Activated CD8-positive, alpha-beta memory T cell treated with anti-CD3 and anti-CD28 coated beads, Interleukin-2, amount 50 U/mL, for 48 hours (primary cell): ENCODE results near the gene TAC4.

Experiments used
- DNase-seq: peaks from one replicate; pipeline ENCODE4 v3.0.0-alpha.2; 2020

Gene TAC4

DNA sequence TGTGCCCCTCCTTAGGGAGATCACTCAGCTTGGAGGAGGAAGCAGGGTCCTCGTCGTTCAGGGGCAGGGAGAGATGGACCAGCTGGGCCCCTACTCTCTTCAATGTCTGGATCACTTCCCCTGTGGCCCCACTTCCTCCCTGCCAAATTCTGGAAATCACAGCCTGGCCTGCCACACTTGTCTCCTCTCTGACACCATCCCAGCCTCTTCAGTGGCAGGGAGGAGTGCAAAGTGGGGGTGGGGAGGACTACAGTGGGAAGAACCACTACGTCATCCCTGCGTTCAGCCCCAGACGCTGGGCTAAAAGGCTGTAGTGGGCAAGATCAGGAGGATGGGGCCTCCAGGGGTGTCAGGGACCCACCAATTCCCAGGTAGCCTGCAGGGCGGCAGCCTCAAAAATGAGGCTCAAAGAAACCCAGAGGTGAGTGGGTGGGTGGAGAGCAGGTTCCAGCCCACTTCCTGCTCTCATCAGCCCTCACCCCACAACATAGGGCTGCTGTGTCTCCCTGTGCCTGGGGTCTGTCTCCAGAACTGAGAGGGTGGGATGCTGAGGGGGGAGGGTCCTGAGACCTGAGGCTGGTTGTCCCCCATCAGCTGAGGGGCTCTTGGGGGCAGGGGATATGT, 25.0 kb upstream of the TAC4 start:
- DNase-seq: no peak

DNA sequence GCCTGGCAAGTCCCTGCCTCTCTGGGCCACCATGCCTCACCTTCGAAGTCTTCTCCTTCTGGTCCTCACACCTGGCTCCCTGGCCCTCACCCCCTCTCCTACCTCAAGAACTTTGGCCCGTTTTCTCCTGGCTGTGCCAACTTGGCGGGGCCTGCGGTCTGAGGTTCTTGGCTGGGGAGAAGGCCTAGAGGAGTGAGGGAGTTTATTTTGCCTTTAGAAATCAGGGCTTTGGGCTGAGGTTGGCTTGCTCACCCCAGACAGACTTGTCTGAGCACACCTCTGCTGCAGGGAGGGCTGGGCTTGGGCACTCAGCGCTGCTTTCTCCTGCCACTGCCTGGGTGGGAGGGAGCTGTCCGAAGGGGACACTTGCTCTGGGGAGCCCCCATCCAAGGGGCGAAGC, 23.3 kb upstream of the TAC4 start:
- no peak for DNase-seq

GRCh38 chr17:49870298-49870697, 22.4 kb upstream of the TAC4 start:
- DNase-seq: no peak

- DNase-seq: no peak
These were observed 21.1 kb upstream of the TAC4 start for GRCh38 chr17:49869038-49869374.

DNA sequence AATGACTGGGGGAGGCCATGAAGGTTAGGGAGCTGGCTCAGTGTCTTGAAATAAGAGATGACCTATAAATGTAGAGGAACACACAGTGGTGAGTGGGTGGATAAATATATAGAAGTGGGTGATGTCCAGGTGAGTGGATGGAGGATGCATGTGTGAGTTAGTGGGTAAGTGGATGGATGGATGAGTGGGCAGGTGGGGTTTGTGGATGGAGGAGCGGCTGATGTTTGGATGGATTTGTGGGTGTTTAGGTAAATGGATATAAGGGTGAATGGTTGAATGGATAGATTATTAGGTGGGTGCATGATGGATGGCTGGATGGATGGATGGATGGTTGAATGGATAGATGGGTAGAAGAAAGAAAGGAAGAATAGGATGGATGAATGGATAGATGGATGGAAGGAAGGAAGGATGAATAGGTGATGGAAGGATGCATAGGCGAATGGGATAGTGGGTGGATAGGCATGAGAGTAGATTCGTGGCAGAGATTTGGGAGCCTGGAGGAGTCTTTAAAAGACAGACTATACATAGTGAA, 19.1 kb upstream of the TAC4 start:
- no peak for DNase-seq

DNA sequence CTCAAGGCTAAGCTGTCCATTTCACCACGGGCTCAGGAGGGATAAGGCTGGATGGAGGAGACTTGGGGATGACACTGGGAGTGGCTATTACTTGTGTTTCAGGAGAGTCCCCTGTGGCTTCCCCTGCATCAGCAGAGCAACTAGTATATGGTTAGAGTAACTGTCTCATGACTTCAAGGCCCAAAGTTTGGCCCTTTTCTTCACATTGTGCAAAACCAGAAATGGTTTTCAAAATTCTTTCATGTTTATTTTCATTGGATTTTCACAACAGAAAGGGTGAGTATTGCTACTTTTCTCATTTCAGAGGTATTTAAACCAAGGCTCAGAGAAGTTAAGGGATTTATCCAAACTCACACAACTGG, 18.1 kb upstream of the TAC4 start:
- DNase-seq: no peak

DNA sequence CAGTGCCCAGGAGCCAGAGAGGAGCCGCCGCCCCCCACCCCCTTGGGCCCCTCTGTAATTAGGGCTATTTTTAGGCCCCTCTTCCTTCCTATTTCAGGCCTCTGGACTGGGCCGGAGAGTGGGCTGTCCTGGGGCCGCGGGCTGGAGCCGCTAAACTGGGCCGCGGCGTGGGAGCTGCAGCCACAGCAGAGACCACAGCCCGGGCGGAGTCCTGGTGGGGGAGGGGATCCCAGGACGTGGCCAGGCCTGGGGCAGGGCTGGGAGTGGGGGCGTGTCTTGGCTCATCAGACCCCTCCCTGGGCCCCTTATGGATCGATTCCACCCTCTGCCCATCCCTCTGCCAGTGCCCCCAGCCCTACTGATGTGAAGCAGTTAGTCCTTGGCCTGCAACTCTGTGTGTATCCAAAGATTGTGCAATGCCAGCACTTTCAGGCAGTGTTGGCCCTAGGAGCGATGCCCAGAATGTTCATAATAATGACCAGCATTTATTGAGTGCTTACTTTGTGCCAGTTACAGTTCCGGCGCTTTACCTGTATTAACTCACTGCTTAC, 15.0 kb upstream of the TAC4 start:
- no peak for DNase-seq

DNA sequence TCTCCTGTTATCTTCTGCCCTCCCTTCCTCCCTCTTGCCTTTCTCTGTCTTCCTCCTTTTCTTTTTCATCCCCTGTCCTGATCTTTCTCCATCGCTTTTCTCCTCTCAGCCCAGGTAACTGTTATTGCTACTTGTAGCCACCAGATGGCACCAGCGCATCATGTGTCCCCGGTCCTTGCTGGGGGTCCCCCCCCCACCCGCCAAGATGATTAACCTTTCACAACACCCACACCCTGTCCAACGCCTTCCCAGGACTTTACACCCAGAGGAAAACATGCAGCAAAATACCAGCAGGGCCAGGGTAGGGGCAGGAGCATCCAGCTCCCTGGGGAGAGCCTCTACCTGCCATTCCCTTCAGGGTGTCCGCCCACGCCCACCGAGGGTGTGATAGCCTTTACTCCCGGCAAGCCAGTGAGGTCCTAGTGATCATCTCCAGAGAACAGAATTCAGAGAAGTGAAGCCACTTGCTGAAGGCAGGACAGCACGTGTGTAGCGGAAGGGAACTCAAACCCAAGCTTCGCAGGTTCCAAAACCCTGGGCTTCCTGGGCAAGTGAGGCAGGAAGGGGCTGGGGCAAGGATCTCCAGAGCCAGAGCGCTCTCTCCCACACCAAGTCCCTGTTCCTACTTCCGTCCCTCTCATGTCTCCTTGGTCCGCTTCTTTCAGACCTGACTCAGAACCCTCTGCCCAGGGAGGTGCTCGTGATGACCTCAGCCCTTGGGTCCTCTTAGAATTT, 13.4 kb upstream of the TAC4 start:
- peak; percentile 77 for DNase-seq

DNA sequence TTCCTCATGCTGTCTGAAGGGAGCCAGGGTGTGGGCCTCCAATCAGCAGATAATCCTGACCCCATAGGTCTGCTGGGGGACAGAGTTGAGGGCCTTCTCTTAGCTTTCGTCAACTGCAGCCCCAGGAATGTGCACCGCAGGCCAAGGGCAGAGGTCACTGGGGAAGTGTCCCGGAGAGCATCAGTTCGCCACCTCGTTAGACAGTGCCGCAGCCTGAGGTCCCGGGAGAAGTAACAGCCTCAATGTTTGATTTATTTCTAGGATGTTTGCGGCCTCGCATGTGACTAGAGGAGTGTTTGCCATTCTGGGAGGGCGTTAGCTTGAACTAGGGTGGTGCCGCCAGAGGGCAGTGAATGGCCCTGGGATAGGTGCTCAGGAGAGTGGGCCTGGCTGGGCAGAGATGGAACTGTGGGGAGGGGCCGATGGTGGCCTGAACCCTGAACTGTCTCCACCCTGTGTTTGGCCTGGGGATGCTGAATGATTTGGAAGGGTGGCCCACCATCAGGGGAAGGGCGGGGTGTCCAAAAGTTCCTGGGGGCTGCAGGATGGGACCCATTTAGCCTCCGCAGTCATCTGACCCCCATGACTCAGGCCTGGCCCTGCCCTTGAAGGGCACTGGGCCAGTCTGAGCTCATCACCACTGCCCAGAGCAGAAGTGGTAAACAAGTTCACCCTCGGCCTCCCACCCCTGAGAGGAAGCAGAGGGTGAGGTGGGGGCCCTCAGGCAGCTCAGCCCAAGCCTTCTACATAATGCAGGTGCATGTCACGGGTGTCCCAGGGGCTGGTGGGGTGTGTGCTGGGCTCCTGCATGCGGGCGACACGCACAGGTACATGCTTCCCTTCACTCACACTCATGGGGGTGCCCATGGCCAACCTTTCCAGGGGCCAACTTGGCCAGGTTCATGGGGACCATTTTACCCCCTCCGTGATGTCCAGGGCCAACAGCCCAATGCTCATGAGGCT, 12.4 kb upstream of the TAC4 start:
- DNase-seq: no peak

GRCh38 chr17:49858796-49859195, 10.9 kb upstream of the TAC4 start:
- no peak for DNase-seq

- no peak for DNase-seq
These were observed 6.3 kb upstream of the TAC4 start for GRCh38 chr17:49854126-49854525.

DNA sequence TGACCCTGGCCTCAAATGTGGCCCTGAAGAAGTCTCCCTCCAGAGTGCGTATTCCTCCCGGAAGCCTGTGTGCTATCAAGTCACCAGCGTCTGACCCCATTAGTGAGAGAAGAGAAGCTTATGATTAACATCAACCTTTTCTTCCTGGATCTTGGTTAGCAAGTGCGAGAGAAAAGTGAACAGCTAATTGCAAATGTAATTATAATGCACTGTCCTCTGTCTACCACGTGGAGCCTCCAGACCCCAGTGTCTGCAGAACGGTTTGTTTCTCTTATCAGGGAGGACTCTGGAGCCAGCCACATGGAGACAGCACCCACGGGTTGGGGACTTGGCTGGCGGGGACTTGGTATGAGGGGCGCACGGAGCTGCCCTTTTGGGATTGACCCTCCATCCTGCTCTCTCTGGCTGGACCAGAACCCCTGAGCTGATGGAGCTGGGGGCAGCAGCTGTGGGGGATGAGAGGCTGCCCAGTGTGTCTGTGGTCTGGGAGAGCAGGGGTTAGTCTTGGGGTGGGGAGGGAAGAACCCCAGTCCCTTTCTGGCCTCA, 5.7 kb upstream of the TAC4 start:
- no peak for DNase-seq

DNA sequence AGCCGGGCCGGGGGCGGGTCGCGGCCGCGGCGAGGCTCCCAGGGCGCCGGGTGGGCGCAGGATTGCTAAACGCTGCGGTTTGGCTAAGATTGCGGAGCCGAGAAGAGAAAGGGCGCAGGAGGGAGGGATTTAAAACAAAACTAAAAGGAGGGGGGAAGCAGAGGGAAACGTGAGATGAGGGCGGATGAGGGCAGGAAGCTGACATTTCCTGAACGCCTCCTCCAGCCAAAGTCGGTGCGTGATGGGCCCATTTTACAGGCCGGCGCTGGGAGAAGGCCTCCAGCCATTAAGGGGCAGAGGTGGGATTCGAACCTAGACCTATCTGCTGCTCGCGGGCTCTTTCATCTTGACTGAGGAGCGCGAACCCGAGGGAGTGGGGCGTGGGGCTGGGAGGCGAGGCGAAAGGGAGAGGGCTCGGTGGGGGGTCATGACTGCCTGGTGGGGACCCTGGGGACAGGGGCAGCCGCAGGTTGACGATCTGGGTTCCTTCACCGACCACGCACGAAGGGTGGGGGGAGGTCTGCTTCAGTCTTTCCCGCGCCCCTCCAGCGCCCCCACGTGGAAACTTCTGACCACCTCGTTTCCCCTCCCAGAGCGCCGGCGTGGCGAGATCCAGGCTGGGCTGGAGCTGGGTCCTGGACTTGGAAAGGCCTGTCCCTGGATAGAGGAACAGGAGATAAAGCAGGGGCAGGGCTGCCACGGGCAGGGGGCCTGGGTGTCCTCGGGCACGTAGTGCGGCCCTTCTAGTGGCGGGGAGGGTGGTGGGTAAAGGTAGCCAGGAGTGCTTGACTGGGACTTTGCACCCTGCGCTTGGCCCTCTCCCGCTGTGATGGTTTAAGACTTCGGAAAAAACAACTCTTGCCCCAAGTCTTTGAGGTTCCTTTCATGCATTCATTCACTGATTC, 3.8 kb upstream of the TAC4 start:
- peak; percentile 87 for DNase-seq

DNA sequence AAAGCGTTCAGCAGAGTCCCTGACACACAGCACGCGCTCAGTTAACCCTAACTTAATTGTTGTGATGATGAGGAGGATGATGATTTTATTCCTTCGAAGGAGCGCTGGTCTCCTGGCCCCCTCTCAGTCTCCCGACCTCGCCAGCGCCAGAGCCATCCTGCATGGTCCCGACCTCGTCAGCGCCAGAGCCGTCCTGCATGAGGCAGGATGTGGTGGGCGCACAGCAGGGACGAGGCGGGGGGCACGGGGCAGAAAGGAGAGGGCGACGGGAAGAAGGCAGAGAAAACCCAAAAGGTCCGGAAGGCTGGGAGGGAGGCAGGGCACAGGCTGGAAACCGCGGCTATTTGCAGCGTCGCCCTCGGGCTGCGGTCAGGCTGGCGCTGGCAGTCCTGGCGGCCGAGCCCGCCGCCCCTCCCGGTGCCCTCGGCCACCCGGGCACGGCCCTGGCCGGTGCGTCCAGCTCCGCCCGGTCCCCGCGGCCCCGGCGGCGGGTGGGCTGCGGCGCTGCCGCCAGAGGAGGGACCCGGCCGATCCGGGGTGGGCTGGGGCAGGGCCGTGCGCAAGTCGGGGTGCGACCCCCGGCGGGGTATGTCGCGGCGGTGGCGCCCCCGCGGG, 3.0 kb upstream of the TAC4 start:
- DNase-seq: no peak

- DNase-seq: no peak
These were observed 2.3 kb upstream of the TAC4 start for GRCh38 chr17:49850218-49850610.

- DNase-seq: no peak
These were observed 870 bp upstream of the TAC4 start for GRCh38 chr17:49848739-49849138.

DNA sequence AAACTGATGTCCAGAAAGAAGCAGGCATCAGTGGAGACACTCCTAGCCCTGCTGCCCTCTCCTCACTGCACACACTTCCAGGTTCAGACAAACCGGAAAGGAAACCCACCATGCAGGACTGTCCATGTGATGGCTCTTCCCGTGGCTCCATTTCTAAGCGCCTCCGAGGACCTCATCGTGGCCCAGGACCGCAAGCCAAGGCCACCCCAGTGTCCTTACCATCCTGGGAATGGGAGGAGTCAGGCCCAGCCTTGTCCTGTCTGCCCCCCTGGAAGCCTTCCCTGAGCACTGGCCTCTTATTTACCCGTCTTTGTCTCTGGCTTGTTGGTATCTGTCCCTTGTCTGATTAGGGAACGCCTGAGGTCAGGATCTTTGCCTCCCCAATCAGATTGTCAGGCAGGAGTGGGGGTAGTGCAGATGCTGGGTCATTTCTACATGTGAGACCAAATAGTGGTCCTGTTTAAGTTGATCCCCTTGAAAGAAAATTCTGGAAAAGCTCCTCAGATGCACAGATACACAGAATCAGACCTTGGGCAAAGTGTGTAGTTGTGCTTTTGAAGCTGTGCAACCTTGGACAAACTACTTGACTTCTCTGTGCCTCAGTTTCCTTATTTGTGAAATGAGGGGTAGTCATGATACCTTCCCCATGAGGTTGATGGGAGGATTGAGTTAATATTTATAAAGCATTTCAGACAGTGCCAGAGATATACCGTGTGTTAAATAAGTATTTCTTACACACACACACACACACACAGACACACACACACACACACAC, 744 bp downstream of the TAC4 start:
- DNase-seq: no peak

DNA sequence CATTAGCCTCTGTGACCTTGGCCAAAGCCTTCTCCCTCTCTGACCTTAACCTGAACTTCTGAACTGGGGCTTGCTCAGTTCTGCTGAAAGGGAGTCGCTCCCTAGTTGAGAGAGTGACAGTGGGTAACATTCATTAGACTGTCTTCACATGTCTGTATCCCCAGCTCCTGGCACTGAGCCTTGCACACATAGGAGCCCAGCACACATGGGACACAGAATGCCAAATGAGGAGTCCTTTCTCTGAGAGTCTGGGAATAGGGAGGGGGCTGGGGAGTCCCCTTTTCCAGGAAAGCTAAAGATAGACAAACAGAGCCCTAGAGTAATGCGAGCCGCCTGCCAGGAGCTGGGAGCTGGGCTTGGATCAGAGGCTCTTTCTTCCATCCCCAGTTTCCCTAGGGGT, 2.5 kb downstream of the TAC4 start:
- no peak for DNase-seq

- DNase-seq: no peak
These were observed 4.0 kb downstream of the TAC4 start for GRCh38 chr17:49843774-49844350.

DNA sequence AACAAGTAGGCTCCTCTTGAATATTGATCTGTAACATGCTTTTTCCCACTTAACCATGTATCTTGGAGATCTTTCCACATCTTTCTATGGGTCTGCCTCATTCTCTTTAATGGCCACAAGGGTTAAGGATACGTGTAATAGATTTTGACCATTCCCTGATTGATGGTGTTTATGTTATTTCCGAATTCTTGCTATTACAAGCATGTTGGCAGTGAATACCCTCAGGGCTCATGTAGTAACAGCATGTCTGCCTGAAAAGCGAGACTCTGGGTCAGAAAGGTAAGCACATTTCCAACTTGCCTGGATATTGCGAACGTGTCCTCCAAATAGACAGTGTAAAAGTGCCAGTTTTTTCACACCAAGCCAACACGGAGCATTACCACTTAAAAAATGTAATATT, 5.0 kb downstream of the TAC4 start:
- DNase-seq: no peak
